GM19324 (cell line): Measurements from ENCODE around the gene KRTAP4-11.
"Not testable (repeated sequence)": the region's sequence is repeated elsewhere in the genome, so short reads cannot be mapped to it uniquely, and the experiment has no call there.

Experiments
- ATAC-seq: cut with Tn5 transposase; IDR thresholded peaks from one replicate; pipeline ENCODE4 v1.9.1; 2021; ENCODE audit warnings: mild to moderate bottlenecking, moderate library complexity; ENCODE audit not compliant: unreplicated experiment, low FRiP score

Gene KRTAP4-11

GRCh38 chr17:41125064-41125463 is 6.9 kb upstream of the KRTAP4-11 start:
- ATAC-seq, result no peak

- ATAC-seq, result not testable (repeated sequence)
Observed at GRCh38 chr17:41123991-41124371, 5.8 kb upstream of the KRTAP4-11 start, which contains the start of gene KRTAP4-12. KRTAP4-12 (minus strand) TSS chr17:41124182; CDS start chr17:41124122, 60 bp downstream.

GRCh38 chr17:41123292-41123990 is 5.3 kb upstream of the KRTAP4-11 start:
- ATAC-seq, result not testable (repeated sequence)

- no peak for ATAC-seq
Observed at GRCh38 chr17:41121742-41122141, 3.6 kb upstream of the KRTAP4-11 start.

GRCh38 chr17:41119696-41120690 is 1.8 kb upstream of the KRTAP4-11 start:
- not testable (repeated sequence) for ATAC-seq

GRCh38 chr17:41118721-41119120 is 548 bp upstream of the KRTAP4-11 start:
- no peak for ATAC-seq

- no peak for ATAC-seq
Observed at GRCh38 chr17:41116297-41116696, 1.9 kb downstream of the KRTAP4-11 start.

- ATAC-seq, result no peak
Observed at GRCh38 chr17:41111151-41111885, 6.9 kb downstream of the KRTAP4-11 start.

- ATAC-seq, result not testable (repeated sequence)
Observed at GRCh38 chr17:41108728-41109386, 9.3 kb downstream of the KRTAP4-11 start.

GRCh38 chr17:41107941-41108450 is 10.2 kb downstream of the KRTAP4-11 start:
- no peak for ATAC-seq

- ATAC-seq, result not testable (repeated sequence)
Observed at GRCh38 chr17:41105347-41105746, 12.8 kb downstream of the KRTAP4-11 start, which contains the start of gene KRTAP4-9. KRTAP4-9 (plus strand) TSS chr17:41105389; CDS start chr17:41105389, 0 bp downstream.

- not testable (repeated sequence) for ATAC-seq
Observed at GRCh38 chr17:41104386-41105038, 13.7 kb downstream of the KRTAP4-11 start.

- ATAC-seq, result no peak
Observed at GRCh38 chr17:41103896-41104295, 14.3 kb downstream of the KRTAP4-11 start.

GRCh38 chr17:41101586-41102259 is 16.4 kb downstream of the KRTAP4-11 start, which contains the start of gene KRTAP4-16:
KRTAP4-16 (minus strand) TSS chr17:41102209; CDS start chr17:41102209, 0 bp downstream.
- ATAC-seq, result no peak

- not testable (repeated sequence) for ATAC-seq
Observed at GRCh38 chr17:41099682-41100480, 18.3 kb downstream of the KRTAP4-11 start.

- no peak for ATAC-seq
Observed at GRCh38 chr17:41098481-41098880, 19.7 kb downstream of the KRTAP4-11 start.

GRCh38 chr17:41098042-41098441 is 20.1 kb downstream of the KRTAP4-11 start, which contains the start of gene KRTAP4-8:
KRTAP4-8 (minus strand) TSS chr17:41098142; CDS start chr17:41098084, 58 bp downstream.
- no peak for ATAC-seq

GRCh38 chr17:41096055-41096454 is 22.1 kb downstream of the KRTAP4-11 start:
- ATAC-seq, result no peak
